Osteocyte (in vitro differentiated cells): ENCODE measurements around the gene CYP2S1. TPM values are rescaled to one million over a fixed set of nuclear protein-coding genes. Genes with fewer than 3 reads are reported as not detected.
"Not testable (repeated sequence)": the region's sequence is repeated elsewhere in the genome, so short reads cannot be mapped to it uniquely, and the experiment has no call there.

Source experiments
- DNase-seq: peaks from one replicate; pipeline ENCODE4 v3.0.0; 2021; ENCODE audit warnings: mixed read lengths; ENCODE audit not compliant: unreplicated experiment; ENCODE audit errors: extremely low spot score
- H3K27ac Mint-ChIP-seq: one replicate; pipeline ENCODE4 v1.8.0; 2021; ENCODE audit warnings: mild to moderate bottlenecking, mixed read lengths; ENCODE audit not compliant: unreplicated experiment
- H3K27me3 Mint-ChIP-seq: one replicate; pipeline ENCODE4 v1.8.0; 2021; ENCODE audit warnings: mixed read lengths; ENCODE audit not compliant: unreplicated experiment
- H3K36me3 Mint-ChIP-seq: one replicate; pipeline ENCODE4 v1.8.0; 2021; ENCODE audit warnings: mixed read lengths; ENCODE audit not compliant: unreplicated experiment
- H3K4me1 Mint-ChIP-seq: one replicate; pipeline ENCODE4 v1.8.0; 2021; ENCODE audit warnings: mixed read lengths; ENCODE audit not compliant: unreplicated experiment
- H3K4me3 Mint-ChIP-seq: one replicate; pipeline ENCODE4 v1.8.0; 2021; ENCODE audit warnings: mild to moderate bottlenecking, moderate library complexity, mixed read lengths; ENCODE audit not compliant: unreplicated experiment
- H3K9me3 Mint-ChIP-seq: one replicate; pipeline ENCODE4 v1.8.0; 2021; ENCODE audit warnings: mixed read lengths; ENCODE audit not compliant: unreplicated experiment
- total RNA-seq: library from RNA; stranded (reverse); gene quantifications from 2 replicates; pipeline ENCODE4 v1.2.1, GENCODE V29; 2021
- TF ChIP-seq, protein P1 (sequence below): fragments of 200-600 bp; sonication (generic); IDR thresholded peaks from 2 replicates; pipeline ENCODE4 v1.5.0; 2021; ENCODE audit warnings: antibody characterized with exemption, mild to moderate bottlenecking, moderate library complexity

Gene CYP2S1
- total RNA-seq, 1 donor from 2014 or later: not detected

- Mint-ChIP-seq H3K36me3 (peaks cover 13% of the 10 kb centered on the region), H3K27me3 (no peaks in the 10 kb centered on the region), H3K4me3 (no peak overlapping the region), H3K9me3 (no peaks in the 10 kb centered on the region), H3K4me1 (peaks cover 45% of the 10 kb centered on the region), H3K27ac (peak overlapping the region; percentile 43)
- TF ChIP-seq, protein P1, sequence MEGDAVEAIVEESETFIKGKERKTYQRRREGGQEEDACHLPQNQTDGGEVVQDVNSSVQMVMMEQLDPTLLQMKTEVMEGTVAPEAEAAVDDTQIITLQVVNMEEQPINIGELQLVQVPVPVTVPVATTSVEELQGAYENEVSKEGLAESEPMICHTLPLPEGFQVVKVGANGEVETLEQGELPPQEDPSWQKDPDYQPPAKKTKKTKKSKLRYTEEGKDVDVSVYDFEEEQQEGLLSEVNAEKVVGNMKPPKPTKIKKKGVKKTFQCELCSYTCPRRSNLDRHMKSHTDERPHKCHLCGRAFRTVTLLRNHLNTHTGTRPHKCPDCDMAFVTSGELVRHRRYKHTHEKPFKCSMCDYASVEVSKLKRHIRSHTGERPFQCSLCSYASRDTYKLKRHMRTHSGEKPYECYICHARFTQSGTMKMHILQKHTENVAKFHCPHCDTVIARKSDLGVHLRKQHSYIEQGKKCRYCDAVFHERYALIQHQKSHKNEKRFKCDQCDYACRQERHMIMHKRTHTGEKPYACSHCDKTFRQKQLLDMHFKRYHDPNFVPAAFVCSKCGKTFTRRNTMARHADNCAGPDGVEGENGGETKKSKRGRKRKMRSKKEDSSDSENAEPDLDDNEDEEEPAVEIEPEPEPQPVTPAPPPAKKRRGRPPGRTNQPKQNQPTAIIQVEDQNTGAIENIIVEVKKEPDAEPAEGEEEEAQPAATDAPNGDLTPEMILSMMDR: no peak
- no peak for DNase-seq
These were observed 35.5 kb downstream of the CYP2S1 start for GRCh38 chr19:41228486-41228885.

GRCh38 chr19:41229338-41229737 lies 36.3 kb downstream of the CYP2S1 start:
- H3K9me3 Mint-ChIP-seq, H3K4me3 Mint-ChIP-seq, H3K27ac Mint-ChIP-seq, H3K27me3 Mint-ChIP-seq, DNase-seq: not testable (repeated sequence)
- Mint-ChIP-seq H3K4me1 (peaks cover 36% of the 10 kb centered on the region), H3K36me3 (peaks cover 17% of the 10 kb centered on the region)

- Mint-ChIP-seq H3K27ac (no peak overlapping the region), H3K4me3 (no peak overlapping the region), H3K4me1 (peaks cover 27% of the 10 kb centered on the region), H3K27me3 (no peaks in the 10 kb centered on the region), H3K36me3 (peaks cover 20% of the 10 kb centered on the region), H3K9me3 (no peaks in the 10 kb centered on the region)
- TF ChIP-seq, protein P1: no peak
- no peak for DNase-seq
These were observed 37.2 kb downstream of the CYP2S1 start for GRCh38 chr19:41230067-41230857.

GRCh38 chr19:41232686-41233085 lies 39.7 kb downstream of the CYP2S1 start:
- TF ChIP-seq, protein P1: no peak
- Mint-ChIP-seq H3K9me3 (no peaks in the 10 kb centered on the region), H3K36me3 (peaks cover 25% of the 10 kb centered on the region), H3K4me1 (peaks cover 8% of the 10 kb centered on the region), H3K27ac (no peak overlapping the region), H3K4me3 (no peak overlapping the region), H3K27me3 (no peaks in the 10 kb centered on the region)
- DNase-seq: no peak

DNA sequence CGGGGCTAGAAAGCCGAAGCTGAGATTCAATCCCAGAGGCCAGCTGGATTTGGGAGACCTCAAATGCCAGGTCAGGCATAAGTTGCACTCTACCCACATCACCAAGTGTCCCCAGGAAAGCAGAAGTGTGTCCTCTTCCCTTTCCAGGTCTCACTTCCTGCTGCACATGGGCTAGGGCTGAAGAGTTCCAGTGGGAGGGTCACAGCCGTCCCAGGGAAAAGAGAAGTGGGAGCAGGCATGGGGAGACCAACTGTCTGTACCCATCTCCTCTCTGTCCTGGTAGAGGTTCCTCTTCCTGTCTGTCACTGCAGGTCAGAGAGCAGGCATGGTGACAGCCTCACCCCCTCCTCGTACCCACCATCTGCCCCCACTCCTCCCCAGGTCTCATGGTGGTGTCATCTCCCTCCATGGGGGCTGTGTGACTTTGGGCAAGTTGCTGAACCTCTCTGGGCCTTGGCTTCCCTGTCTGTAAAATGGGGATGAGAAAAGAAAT lies 40.8 kb downstream of the CYP2S1 start:
- no peak for DNase-seq
- TF ChIP-seq, protein P1: no peak
- Mint-ChIP-seq H3K27me3 (no peaks in the 10 kb centered on the region), H3K9me3 (no peaks in the 10 kb centered on the region), H3K4me3 (no peak overlapping the region), H3K4me1 (no peaks in the 10 kb centered on the region), H3K27ac (peak overlapping the region; percentile 14), H3K36me3 (peaks cover 24% of the 10 kb centered on the region)
